Stimulated activated CD8-positive, alpha-beta memory T cell treated with anti-CD3 and anti-CD28 coated beads, Interleukin-7, amount 100 ng/mL, for 4 hours (primary cell): Measurements from ENCODE around the gene CEP89.
"Not testable (repeated sequence)": the region's sequence is repeated elsewhere in the genome, so short reads cannot be mapped to it uniquely, and the experiment has no call there.

ENCODE experiments used
- DNase-seq, 2 donors: peaks; one replicate each; pipeline ENCODE4 v3.0.0-alpha.2; 2020; ENCODE audit warnings: low read depth in 2 of 2

The CEP89 gene

DNA sequence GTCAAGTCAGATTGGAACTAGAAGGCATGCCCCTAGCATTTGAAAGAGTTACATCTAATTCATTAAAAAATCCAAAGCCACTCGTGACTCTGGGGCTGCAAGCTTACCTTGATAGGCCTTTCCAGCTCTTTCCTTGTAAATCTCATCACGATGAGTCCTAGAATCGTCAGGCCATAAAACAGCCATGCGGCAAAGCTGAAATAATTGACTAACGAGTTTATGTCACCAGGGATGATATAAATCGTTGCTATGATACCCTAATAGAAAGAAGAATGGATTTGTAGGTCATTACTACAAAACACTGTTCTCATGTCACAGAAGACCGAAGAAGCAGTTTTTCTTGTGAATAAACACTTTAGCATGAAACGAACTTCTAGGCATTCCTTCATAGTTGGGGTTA lies 129.7 kb downstream of the CEP89 start:
- DNase-seq, result no peak

DNA sequence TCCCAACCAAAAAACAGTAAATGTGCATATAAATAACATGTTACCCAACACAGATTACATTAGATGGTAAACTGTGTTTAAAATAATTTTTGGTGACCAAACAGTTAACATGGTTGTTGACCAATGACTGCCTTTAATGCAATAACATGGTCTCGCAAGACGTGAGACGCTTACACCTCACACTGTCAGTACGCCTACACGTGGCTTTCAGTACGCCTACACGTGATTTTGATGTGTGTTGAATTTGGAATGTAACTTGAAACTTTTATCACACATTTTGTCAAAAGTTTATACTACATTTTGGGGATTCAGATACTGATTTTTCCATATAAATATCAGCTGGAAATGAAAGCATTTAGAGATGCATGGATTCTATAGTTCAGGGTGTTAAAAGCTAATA lies 134.2 kb downstream of the CEP89 start:
- no peak for DNase-seq

DNA sequence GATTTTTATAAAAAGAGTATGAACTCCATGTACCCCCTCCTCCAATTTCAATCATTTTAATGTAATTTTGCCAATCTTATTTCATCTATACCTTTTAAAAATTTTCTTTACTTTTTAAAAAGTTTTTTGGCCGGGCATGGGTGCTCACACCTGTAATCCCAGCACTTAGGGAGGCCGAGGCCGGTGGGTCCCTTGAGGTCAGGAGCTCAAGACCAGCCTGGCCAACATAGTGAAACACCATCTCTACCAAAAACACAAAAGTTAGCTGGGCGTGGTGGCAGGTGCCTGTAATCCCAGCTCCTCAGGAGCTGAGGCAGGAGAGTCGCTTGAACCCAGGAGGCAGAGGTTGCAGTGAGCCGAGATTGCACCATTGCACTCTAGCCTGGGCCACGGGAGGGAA lies 138.4 kb downstream of the CEP89 start:
- DNase-seq, result not testable (repeated sequence)

DNA sequence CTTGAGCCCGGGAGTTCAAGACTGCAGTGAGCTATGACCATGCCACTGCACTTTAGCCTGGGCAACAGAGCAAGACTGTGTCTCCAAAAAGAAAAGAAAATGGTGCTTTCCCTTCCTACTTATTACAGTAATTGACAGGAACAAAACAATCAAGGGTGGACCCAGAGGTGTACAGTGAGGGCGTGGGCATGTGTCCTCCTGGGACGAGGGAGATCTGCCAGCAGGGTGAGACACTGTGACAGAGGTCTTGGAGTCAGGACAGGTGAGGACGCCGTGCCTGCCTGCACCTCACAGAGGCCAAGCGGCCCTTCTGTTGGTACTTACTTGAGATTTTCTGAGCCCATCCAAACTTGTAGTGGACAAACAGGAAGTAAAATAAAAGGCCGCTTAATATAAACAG lies 138.9 kb downstream of the CEP89 start:
- DNase-seq, result not testable (repeated sequence)

- not testable (repeated sequence) for DNase-seq
Measured at GRCh38 chr19:32832094-32832493, 139.7 kb downstream of the CEP89 start.

DNA sequence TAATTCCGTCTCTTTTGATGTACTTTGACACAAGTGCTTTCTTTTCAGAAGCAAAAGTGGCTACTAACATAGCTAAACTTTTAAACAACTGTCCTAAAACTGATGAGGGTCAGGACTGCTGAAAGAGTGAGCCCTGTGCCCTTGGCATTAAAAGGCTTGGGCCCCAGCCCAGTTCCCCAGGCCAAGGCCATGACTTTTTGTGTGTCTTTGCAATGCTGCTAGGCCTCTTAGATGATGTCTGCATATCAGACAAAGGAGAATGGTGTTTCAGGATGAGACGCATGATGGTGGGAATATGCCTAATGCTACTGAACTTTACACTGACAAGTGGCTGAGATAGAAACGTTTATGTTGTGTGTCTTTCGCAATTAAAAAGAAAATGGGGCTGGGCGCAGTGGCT lies 140.1 kb downstream of the CEP89 start:
- DNase-seq, result no peak

DNA sequence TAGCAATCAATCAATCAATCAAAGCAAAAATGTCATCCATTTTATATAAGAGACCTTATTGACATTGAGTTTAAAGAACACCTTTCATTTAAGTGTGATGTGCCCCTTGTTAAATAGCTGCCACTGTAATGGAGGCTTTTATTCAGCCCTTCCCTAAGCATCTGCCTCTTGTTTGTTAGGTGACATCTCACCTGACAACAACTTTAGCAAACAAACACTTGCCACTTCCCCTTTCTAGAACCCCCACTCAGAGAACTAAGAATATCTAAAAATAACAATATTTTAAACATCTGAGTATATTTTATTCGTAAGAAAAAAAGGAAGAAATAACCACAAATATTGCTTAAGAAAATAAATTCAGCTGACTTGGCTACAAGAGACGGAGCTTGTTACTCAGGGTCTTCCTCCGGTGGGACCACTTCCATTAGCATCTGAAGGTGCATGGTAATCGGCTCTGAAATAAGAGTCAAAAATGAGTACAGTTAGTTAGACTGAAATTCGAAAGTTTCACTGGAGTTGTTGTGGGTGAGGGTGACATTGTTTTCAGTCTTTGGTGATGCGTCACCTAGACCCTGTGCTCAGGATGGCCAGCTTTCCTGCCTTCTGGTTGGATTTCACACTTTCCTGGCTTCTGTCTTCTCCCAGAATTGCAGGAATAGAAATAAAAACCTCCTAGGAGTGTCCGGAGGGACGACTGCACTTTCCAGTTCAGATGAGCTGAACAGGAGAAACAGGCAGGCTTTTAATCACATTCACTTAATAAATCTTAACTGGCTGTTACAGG lies 141.3 kb downstream of the CEP89 start:
- DNase-seq, result no peak

GRCh38 chr19:32829345-32829896 lies 142.3 kb downstream of the CEP89 start:
- no peak for DNase-seq

DNA sequence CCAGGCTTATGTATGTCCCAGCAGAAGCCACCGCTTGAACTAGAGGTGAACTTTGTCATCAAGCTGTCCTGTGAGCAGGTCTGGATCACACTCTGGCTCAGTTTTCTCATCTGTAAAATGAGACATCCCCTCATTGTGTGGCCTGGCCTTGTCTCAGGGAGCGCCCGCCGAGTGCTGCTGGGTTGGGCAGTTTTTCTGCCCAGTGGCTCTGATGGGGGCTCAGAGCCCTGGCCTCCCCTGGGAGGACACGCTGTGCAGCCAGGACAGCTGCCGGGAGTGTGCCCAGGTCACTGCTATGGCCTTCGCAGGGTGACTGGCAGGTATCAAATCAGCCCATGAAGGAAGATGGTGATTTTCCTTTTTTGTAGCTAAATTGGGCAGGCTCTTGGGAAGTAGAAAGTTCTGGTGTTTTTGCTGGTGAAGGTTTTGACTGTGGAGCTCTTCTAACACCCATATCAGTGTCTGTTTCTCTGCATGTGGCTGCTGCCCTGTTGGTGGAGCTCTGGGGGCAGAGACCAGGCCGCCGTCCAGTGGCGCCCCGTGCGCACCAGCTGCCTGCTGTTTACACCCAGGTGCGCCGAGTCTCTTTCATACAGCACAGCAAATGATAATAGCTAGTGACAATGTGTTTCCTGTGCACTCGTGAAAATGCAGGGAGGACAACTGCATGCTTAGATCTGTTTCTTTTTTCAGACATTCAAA lies 143.0 kb downstream of the CEP89 start:
- no peak for DNase-seq

- no peak for DNase-seq
Measured at GRCh38 chr19:32828139-32828538, 143.6 kb downstream of the CEP89 start.
